AG09319 (cell line): ENCODE measurements around the gene CCDC200.
A peak's percentile ranks its signal among the peaks of the same experiment; 100 is the strongest.

Experiments
- DNase-seq: peaks from one replicate; pipeline ENCODE4 v3.0.0-alpha.2; 2010; ENCODE audit warnings: low read depth; ENCODE audit errors: extremely low read depth
- TF ChIP-seq, protein P1 (sequence below): IDR thresholded peaks from 2 replicates; pipeline ENCODE4 v1.5.1; 2011; ENCODE audit warnings: low read depth, mild to moderate bottlenecking, inconsistent platforms, low read length, moderate library complexity

The CCDC200 gene

GRCh38 chr17:43171586-43172487, 56.6 kb downstream of the CCDC200 start:
- peak; percentile 78 for DNase-seq

More at GRCh38 chr17:43171586-43172487, 56.6 kb downstream of the CCDC200 start:
- TF ChIP-seq, protein P1, sequence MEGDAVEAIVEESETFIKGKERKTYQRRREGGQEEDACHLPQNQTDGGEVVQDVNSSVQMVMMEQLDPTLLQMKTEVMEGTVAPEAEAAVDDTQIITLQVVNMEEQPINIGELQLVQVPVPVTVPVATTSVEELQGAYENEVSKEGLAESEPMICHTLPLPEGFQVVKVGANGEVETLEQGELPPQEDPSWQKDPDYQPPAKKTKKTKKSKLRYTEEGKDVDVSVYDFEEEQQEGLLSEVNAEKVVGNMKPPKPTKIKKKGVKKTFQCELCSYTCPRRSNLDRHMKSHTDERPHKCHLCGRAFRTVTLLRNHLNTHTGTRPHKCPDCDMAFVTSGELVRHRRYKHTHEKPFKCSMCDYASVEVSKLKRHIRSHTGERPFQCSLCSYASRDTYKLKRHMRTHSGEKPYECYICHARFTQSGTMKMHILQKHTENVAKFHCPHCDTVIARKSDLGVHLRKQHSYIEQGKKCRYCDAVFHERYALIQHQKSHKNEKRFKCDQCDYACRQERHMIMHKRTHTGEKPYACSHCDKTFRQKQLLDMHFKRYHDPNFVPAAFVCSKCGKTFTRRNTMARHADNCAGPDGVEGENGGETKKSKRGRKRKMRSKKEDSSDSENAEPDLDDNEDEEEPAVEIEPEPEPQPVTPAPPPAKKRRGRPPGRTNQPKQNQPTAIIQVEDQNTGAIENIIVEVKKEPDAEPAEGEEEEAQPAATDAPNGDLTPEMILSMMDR: peak; percentile 27
